HG02870 (cell line): Measurements from ENCODE around the gene MAP1B.
A peak's percentile ranks its signal among the peaks of the same experiment; 100 is the strongest.

ENCODE experiments used
- ATAC-seq: cut with Tn5 transposase; IDR thresholded peaks from one replicate; pipeline ENCODE4 v1.9.1; 2021; ENCODE audit warnings: mild to moderate bottlenecking, moderate library complexity; ENCODE audit not compliant: unreplicated experiment

Gene MAP1B

GRCh38 chr5:72221541-72221940 is 114.3 kb downstream of the MAP1B start:
- no peak for ATAC-seq

GRCh38 chr5:72222521-72222920 is 115.2 kb downstream of the MAP1B start:
- ATAC-seq, result no peak

- ATAC-seq, result no peak
Measured at GRCh38 chr5:72223371-72223770, 116.1 kb downstream of the MAP1B start.

GRCh38 chr5:72224946-72225463 is 117.7 kb downstream of the MAP1B start:
- no peak for ATAC-seq

GRCh38 chr5:72225741-72226140 is 118.5 kb downstream of the MAP1B start:
- ATAC-seq, result no peak

- no peak for ATAC-seq
Measured at GRCh38 chr5:72226950-72227349, 119.7 kb downstream of the MAP1B start.

GRCh38 chr5:72228960-72229359 is 121.7 kb downstream of the MAP1B start:
- no peak for ATAC-seq

GRCh38 chr5:72231991-72232703 is 124.9 kb downstream of the MAP1B start:
- ATAC-seq, result no peak

GRCh38 chr5:72232838-72233237 is 125.6 kb downstream of the MAP1B start:
- no peak for ATAC-seq

GRCh38 chr5:72233835-72234234 is 126.6 kb downstream of the MAP1B start:
- no peak for ATAC-seq

GRCh38 chr5:72234265-72234700 is 127.0 kb downstream of the MAP1B start:
- ATAC-seq, result peak; percentile 71

GRCh38 chr5:72234868-72235267 is 127.6 kb downstream of the MAP1B start:
- ATAC-seq, result no peak

- ATAC-seq, result no peak
Measured at GRCh38 chr5:72235725-72236124, 128.4 kb downstream of the MAP1B start.

GRCh38 chr5:72237415-72237814 is 130.1 kb downstream of the MAP1B start:
- ATAC-seq, result no peak

GRCh38 chr5:72237879-72238278 is 130.6 kb downstream of the MAP1B start:
- no peak for ATAC-seq

- no peak for ATAC-seq
Measured at GRCh38 chr5:72238712-72239445, 131.6 kb downstream of the MAP1B start.

- ATAC-seq, result no peak
Measured at GRCh38 chr5:72241346-72242003, 134.2 kb downstream of the MAP1B start.

- ATAC-seq, result no peak
Measured at GRCh38 chr5:72242796-72243475, 135.7 kb downstream of the MAP1B start.

GRCh38 chr5:72243706-72244105 is 136.4 kb downstream of the MAP1B start:
- no peak for ATAC-seq

GRCh38 chr5:72244862-72245371 is 137.6 kb downstream of the MAP1B start:
- peak; percentile 85 for ATAC-seq

GRCh38 chr5:72245546-72245945 is 138.3 kb downstream of the MAP1B start:
- no peak for ATAC-seq
